Measurements from ENCODE around the gene HNF1B. TPM values are rescaled to one million over a fixed set of nuclear protein-coding genes. Genes with fewer than 3 reads are reported as not detected.

HNF1B gene
- total RNA-seq, 2 donors from 2014 or later: not detected

DNA sequence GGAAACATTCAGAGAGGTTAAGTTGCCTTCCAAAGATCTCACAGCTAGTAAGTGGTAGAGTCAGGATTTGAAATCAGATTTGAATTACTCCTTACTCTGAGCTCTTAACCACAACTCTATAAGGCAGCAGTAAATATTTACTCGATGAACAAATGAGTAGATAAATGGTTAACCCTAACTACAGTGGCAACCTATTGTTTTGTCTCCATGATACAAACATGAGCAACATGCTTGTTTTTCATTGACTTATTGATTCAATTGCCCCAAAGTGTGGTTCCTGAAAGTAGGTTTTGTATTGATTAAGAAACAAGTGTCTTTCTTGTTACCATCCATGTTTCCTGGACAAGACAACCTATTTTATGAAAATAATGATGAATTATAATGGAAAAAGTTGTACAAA is 66.8 kb downstream of the HNF1B start:
- DNase-seq (no peak), ATAC-seq (no peak)
- peaks cover 4% of the 10 kb centered on the region for H3K9me3 ChIP-seq (ENCODE audit: control insufficient read depth, low read length, poor library complexity, severe bottlenecking)
- H3K36me3 Mint-ChIP-seq (ENCODE audit: low read depth): no peaks in the 10 kb centered on the region
- no peak overlapping the region for H3K4me3 Mint-ChIP-seq
- H3K27ac Mint-ChIP-seq: no peak overlapping the region
- peaks cover 38% of the 10 kb centered on the region for H3K27me3 Mint-ChIP-seq
- no peaks in the 10 kb centered on the region for H3K4me1 Mint-ChIP-seq

GRCh38 chr17:37677021-37677420 is 67.8 kb downstream of the HNF1B start:
- ATAC-seq: no peak
- no peak overlapping the region for H3K4me3 Mint-ChIP-seq
- H3K27me3 Mint-ChIP-seq: peaks cover 38% of the 10 kb centered on the region
- H3K36me3 Mint-ChIP-seq (ENCODE audit: low read depth): no peaks in the 10 kb centered on the region
- peaks cover 4% of the 10 kb centered on the region for H3K9me3 ChIP-seq (ENCODE audit: control insufficient read depth, low read length, poor library complexity, severe bottlenecking)
- H3K4me1 Mint-ChIP-seq: no peaks in the 10 kb centered on the region
- H3K27ac Mint-ChIP-seq: no peak overlapping the region
- no peak for DNase-seq

DNA sequence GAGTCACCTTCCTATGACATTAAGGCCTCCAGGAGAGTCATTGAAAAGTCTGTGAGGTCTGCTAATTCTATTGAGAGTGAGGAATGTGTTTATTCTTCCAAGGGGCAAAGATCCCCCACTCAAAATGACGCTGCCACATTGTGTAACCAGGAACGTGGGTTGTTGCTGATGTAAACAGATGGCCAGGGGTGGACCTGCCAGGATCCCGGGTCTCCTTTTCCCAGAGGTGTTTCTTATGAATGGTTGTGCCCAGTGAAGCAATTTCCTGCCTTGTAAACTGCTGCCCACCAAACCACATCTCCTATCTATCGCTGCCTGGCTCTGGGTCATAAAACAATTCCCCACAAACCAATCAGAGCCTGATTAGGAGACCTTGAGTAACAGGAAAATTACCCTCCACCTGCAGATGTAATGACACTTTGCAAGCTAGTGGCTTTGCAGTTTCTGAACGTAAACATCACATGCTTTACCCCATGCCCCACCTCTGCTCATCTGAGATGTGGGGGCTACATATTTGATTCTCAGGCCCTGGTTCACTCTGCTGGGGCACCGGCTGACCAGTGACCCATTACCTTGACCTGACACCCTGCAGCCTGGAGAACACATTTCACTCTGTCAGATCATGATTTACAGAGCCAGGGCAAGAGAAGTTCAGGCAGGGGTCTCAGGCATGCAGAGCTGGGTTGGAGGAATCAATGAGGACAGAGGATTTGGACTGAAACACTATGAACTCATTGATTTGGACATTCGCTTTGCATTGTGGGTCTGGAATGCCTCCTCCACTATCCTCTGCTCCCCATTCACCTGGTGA is 68.5 kb downstream of the HNF1B start:
- H3K27me3 Mint-ChIP-seq: peaks cover 38% of the 10 kb centered on the region
- DNase-seq: no peak
- no peaks in the 10 kb centered on the region for H3K36me3 Mint-ChIP-seq (ENCODE audit: low read depth)
- no peak overlapping the region for H3K27ac Mint-ChIP-seq
- no peak overlapping the region for H3K4me3 Mint-ChIP-seq
- no peak for ATAC-seq
- H3K4me1 Mint-ChIP-seq: no peaks in the 10 kb centered on the region
- peaks cover 4% of the 10 kb centered on the region for H3K9me3 ChIP-seq (ENCODE audit: control insufficient read depth, low read length, poor library complexity, severe bottlenecking)

GRCh38 chr17:37674511-37674910 is 70.3 kb downstream of the HNF1B start:
- H3K27me3 Mint-ChIP-seq: peaks cover 37% of the 10 kb centered on the region
- DNase-seq (no peak), ATAC-seq (no peak)
- no peaks in the 10 kb centered on the region for H3K4me1 Mint-ChIP-seq
- peaks cover 4% of the 10 kb centered on the region for H3K9me3 ChIP-seq (ENCODE audit: control insufficient read depth, low read length, poor library complexity, severe bottlenecking)
- no peak overlapping the region for H3K4me3 Mint-ChIP-seq
- H3K36me3 Mint-ChIP-seq (ENCODE audit: low read depth): no peaks in the 10 kb centered on the region
- no peak overlapping the region for H3K27ac Mint-ChIP-seq

DNA sequence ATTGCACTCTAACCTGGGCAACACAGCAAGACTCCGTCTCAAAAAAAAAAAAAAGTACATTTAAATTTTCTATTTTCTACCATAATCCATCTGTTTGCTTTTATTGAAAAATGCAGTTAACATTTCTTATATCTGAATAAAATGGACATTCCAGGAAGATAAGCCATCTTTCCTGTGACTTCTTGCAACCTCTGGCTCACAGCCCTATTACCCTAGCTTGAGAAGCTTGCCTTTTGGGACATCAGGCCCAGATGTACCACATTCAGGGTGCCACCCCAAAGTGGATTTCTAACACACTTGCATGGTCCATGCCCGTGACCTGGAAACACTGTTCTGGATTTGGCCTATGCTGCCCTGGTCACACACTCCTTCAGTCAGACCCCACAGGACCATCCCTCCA is 71.5 kb downstream of the HNF1B start:
- Mint-ChIP-seq H3K4me3 (no peak overlapping the region), H3K4me1 (no peaks in the 10 kb centered on the region), H3K27me3 (peaks cover 31% of the 10 kb centered on the region), H3K36me3 (ENCODE audit: low read depth) (no peaks in the 10 kb centered on the region), H3K27ac (no peak overlapping the region)
- no peaks in the 10 kb centered on the region for H3K9me3 ChIP-seq (ENCODE audit: control insufficient read depth, low read length, poor library complexity, severe bottlenecking)
- ATAC-seq (no peak), DNase-seq (no peak)

DNA sequence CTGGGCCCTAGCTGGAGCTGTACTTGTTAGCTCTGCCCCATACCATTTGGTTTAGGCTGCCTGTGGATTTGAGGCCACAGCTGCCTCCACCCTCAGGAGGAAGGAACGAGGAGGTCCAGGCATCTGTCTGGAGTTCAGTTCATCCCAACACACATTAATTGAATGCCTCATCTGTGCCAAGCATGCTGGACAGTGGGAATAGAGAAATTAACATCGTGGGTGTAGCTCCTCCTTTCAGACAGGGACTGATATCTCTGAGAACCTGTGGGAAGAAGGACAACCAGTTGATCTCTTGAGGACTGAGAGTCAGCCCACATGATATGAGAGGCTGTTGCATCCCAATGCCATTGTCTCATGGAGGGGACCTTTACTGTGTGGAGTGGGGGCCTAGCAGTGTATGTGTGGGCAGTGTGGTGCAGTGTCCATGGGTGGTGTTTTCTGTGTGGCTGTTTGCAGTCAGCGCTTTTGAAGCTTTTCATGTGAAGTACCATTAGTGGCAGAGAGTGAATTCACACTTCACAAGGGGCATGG is 72.2 kb downstream of the HNF1B start:
- Mint-ChIP-seq H3K36me3 (ENCODE audit: low read depth) (no peaks in the 10 kb centered on the region), H3K27me3 (peaks cover 32% of the 10 kb centered on the region), H3K4me3 (no peak overlapping the region), H3K27ac (no peak overlapping the region), H3K4me1 (no peaks in the 10 kb centered on the region)
- H3K9me3 ChIP-seq (ENCODE audit: control insufficient read depth, low read length, poor library complexity, severe bottlenecking): no peaks in the 10 kb centered on the region
- DNase-seq (no peak), ATAC-seq (no peak)

- Mint-ChIP-seq H3K27me3 (peaks cover 26% of the 10 kb centered on the region), H3K4me1 (no peaks in the 10 kb centered on the region), H3K4me3 (no peak overlapping the region), H3K27ac (no peak overlapping the region), H3K36me3 (ENCODE audit: low read depth) (no peaks in the 10 kb centered on the region)
- no peak for ATAC-seq
- no peaks in the 10 kb centered on the region for H3K9me3 ChIP-seq (ENCODE audit: control insufficient read depth, low read length, poor library complexity, severe bottlenecking)
- no peak for DNase-seq
Observed at GRCh38 chr17:37671824-37672547, 72.9 kb downstream of the HNF1B start.

DNA sequence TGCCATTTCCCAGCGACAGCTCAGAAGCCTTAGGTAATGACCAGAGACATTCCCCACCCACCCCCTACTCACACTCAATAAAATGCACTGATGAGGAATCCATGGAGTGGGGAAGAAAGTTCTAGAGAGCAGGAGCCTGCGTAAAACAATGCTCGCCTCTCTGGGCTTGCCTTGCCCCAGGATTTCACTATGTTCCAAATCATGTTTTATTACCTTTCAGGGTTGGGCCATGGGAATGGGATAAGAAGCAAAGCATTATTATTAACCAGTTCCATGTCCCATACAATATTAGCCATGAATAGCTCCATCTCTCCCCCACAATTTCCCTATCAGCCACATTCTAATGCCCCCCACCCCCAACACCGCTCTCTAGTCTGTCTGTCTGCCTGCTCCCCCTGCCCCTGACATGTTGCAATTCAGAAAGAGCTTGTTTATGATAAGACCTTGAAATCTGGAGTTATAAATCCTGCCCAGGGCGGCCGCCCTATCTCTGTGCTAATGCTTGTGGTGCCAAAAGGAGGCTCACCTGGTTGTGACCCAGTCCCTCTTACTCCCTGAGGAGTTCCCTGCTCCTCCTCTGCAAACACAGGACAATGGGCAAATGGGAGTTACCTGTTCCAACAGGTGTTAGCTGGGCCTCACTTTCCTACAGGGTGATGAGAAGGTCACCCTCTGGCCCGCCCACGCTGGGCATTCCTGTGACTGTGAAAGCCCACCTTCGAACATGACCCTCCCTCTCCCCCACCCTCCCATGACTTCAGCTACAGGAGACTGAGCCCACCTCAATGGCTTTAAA is 73.6 kb downstream of the HNF1B start:
- no peak for DNase-seq
- no peaks in the 10 kb centered on the region for H3K36me3 Mint-ChIP-seq (ENCODE audit: low read depth)
- no peaks in the 10 kb centered on the region for H3K4me1 Mint-ChIP-seq
- H3K27ac Mint-ChIP-seq: no peak overlapping the region
- H3K4me3 Mint-ChIP-seq: no peak overlapping the region
- ATAC-seq: no peak
- no peaks in the 10 kb centered on the region for H3K9me3 ChIP-seq (ENCODE audit: control insufficient read depth, low read length, poor library complexity, severe bottlenecking)
- H3K27me3 Mint-ChIP-seq: peaks cover 18% of the 10 kb centered on the region

DNA sequence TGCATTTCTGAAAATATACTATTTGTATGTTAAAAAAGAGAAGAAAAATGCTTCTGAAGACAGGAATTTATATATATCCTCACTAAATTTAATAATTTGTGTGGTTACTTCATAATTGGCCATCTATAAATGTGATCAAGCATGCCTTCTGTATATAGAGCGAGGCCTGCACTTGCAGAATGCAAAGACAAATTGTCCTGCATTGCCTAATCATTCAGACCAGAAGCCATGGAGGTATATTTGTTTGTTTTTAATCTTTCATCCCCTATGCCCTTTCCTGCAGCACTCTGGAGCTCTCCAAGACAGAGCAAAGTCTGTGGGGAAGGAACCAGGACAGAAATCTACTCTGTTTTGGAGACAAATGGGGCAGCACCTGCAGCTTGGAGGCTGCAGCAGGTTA is 77.8 kb downstream of the HNF1B start:
- peaks cover 11% of the 10 kb centered on the region for H3K27me3 Mint-ChIP-seq
- no peaks in the 10 kb centered on the region for H3K9me3 ChIP-seq (ENCODE audit: control insufficient read depth, low read length, poor library complexity, severe bottlenecking)
- no peaks in the 10 kb centered on the region for H3K36me3 Mint-ChIP-seq (ENCODE audit: low read depth)
- H3K4me3 Mint-ChIP-seq: no peak overlapping the region
- DNase-seq: no peak
- no peak for ATAC-seq
- no peak overlapping the region for H3K27ac Mint-ChIP-seq
- no peaks in the 10 kb centered on the region for H3K4me1 Mint-ChIP-seq

DNA sequence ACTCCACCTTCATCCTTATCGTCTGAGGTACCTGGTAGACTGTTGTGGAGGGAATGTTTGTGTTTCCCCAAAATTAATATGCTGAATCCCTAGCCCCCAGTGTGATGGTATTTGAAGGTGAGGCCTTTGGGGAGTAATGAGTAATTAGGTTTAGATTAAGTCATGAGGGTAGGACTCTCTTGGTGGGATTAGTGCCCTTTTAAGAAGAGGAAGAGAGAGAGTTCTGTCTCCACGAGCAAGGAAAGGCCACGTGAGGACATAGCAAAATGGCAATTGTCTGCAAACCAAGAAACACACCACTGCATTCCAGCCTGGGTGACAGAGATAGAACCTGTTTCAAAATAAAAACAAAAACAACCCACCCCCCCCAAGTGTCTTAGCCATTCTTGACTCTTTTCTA is 80.6 kb downstream of the HNF1B start:
- no peaks in the 10 kb centered on the region for H3K9me3 ChIP-seq (ENCODE audit: control insufficient read depth, low read length, poor library complexity, severe bottlenecking)
- no peak for DNase-seq
- H3K4me1 Mint-ChIP-seq: no peaks in the 10 kb centered on the region
- H3K36me3 Mint-ChIP-seq (ENCODE audit: low read depth): no peaks in the 10 kb centered on the region
- no peak overlapping the region for H3K27ac Mint-ChIP-seq
- no peak for ATAC-seq
- H3K27me3 Mint-ChIP-seq: peaks cover 11% of the 10 kb centered on the region
- no peak overlapping the region for H3K4me3 Mint-ChIP-seq

DNA sequence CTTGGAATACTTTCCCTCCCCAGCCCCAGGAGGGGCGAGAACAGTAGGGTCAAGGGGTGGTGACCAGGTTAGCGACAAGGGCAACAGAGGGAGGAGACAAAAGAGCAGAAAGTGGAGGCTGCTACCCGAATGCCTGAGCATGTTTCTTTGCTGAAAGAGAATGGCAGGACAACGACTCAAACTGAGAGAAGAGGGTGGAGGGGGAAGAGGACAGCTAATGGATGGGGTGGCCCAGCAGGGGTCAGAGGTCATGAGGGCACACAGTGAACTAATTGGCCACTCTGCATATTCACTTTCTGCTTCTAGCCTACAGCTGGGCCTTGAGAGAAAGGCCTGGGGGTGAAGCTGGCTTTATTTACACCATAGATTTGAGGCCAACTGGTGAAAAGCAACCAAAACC is 82.5 kb downstream of the HNF1B start:
- Mint-ChIP-seq H3K27me3 (peaks cover 4% of the 10 kb centered on the region), H3K4me3 (no peak overlapping the region), H3K36me3 (ENCODE audit: low read depth) (no peaks in the 10 kb centered on the region), H3K4me1 (no peaks in the 10 kb centered on the region), H3K27ac (no peak overlapping the region)
- ATAC-seq (no peak), DNase-seq (no peak)
- H3K9me3 ChIP-seq (ENCODE audit: control insufficient read depth, low read length, poor library complexity, severe bottlenecking): no peaks in the 10 kb centered on the region

DNA sequence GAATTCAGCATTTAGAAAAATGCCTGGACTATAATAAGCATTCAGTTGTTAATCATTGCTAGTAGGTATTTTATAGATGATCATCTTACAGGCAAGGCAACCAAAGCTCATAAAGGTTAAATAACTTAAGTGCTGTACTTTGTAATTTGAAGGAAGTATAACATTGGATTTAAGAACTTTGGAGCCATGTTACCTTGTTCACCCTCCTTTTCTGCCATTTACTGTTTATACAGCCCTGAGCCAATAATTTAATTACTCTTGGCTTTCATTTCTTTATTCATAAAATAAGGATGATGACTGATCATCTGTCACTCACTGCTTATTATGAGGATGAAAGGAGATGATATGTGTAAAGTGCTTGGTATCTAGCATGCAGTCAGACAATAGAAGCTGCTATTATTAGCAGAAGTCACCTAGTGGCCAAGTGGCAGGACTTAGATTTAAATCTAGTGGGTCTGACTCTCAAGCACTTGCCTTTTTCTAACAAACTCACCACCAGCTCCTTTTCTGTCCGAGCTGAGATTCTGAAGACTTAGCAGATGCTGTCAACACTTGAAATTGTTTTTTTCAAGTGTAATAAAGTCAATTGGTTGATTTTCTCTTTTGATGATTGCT is 83.4 kb downstream of the HNF1B start:
- Mint-ChIP-seq H3K27me3 (peaks cover 4% of the 10 kb centered on the region), H3K27ac (no peak overlapping the region), H3K36me3 (ENCODE audit: low read depth) (no peaks in the 10 kb centered on the region), H3K4me3 (no peak overlapping the region), H3K4me1 (no peaks in the 10 kb centered on the region)
- ATAC-seq (no peak), DNase-seq (no peak)
- no peaks in the 10 kb centered on the region for H3K9me3 ChIP-seq (ENCODE audit: control insufficient read depth, low read length, poor library complexity, severe bottlenecking)

DNA sequence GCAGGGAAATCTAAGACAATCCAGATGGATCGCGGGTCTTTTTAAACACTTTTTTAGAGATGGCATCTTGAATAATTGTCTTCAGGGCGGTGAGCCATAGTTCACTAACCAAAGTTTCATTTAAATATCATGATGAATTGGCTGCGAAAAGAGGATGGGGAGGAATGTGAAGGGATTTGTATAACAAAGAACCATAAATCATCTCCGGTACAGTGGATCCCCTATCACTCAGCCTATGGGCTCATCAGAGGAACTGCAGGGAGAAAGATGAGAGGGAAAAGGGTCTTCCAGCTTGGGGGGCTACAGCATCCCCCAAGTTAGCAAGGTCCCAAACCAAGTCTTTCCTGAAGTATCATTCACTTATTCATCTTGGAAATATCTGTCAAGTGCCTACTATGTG is 84.9 kb downstream of the HNF1B start:
- H3K9me3 ChIP-seq (ENCODE audit: control insufficient read depth, low read length, poor library complexity, severe bottlenecking): no peaks in the 10 kb centered on the region
- H3K4me3 Mint-ChIP-seq: no peak overlapping the region
- peaks cover 4% of the 10 kb centered on the region for H3K27me3 Mint-ChIP-seq
- H3K27ac Mint-ChIP-seq: no peak overlapping the region
- ATAC-seq (no peak), DNase-seq (no peak)
- no peaks in the 10 kb centered on the region for H3K4me1 Mint-ChIP-seq
- H3K36me3 Mint-ChIP-seq (ENCODE audit: low read depth): no peaks in the 10 kb centered on the region

Data from T-helper 17 cell (primary cell).